Chondrocyte (in vitro differentiated cells): ENCODE data around the gene MYO18B. TPM values are rescaled to one million over a fixed set of nuclear protein-coding genes. Genes with fewer than 3 reads are reported as not detected.

Experiments
- DNase-seq: peaks from one replicate; pipeline ENCODE4 v3.0.0; 2021; ENCODE audit warnings: mixed read lengths, low spot score
- H3K27ac Mint-ChIP-seq: one replicate; pipeline ENCODE4 v1.8.0; 2021; ENCODE audit warnings: mild to moderate bottlenecking, moderate library complexity, mixed read lengths; ENCODE audit not compliant: unreplicated experiment
- H3K27me3 Mint-ChIP-seq: 2 replicates; pipeline ENCODE4 v1.8.0; 2021; ENCODE audit warnings: low read depth, mixed read lengths
- H3K36me3 Mint-ChIP-seq: 2 replicates; pipeline ENCODE4 v1.8.0; 2021; ENCODE audit warnings: low read depth, mixed read lengths
- H3K4me1 Mint-ChIP-seq: 2 replicates; pipeline ENCODE4 v1.8.0; 2021; ENCODE audit warnings: low read depth, mild to moderate bottlenecking, mixed read lengths
- H3K4me3 Mint-ChIP-seq: one replicate; pipeline ENCODE4 v1.8.0; 2021; ENCODE audit warnings: mild to moderate bottlenecking, moderate library complexity, mixed read lengths; ENCODE audit not compliant: unreplicated experiment
- H3K9me3 Mint-ChIP-seq: 2 replicates; pipeline ENCODE4 v1.8.0; 2021; ENCODE audit warnings: low read depth, mixed read lengths
- total RNA-seq: library from RNA; stranded (reverse); gene quantifications from 3 replicates; pipeline ENCODE4 v1.2.1, GENCODE V29; 2021
- TF ChIP-seq, protein P1 (sequence below): fragments of 200-600 bp; sonication (generic); IDR thresholded peaks from 2 replicates; pipeline ENCODE4 v1.5.0; 2021; ENCODE audit warnings: antibody characterized with exemption, mild to moderate bottlenecking, moderate library complexity

MYO18B gene
- total RNA-seq, 1 donor from 2014 or later = 0.20 TPM

DNA sequence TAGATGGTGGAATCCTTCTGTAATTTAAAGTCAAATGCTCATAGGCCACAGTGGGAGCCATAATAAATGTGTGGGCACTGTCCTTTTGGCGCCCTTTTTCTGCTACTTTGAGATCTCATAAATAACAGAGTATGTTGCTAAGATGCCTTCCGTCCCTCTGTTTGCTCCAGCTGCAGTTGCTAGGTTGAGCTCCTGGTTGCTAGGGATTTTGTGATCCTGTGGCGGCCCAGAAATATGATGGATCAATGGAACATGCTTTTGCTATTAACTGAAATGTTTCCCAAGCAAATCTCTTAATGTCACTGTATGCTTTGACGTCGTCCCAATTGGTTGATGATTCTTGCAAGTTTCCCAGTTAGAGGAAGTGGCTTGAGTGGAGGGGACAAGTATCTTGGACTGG lies 53.5 kb downstream of the MYO18B start:
- DNase-seq = no peak
- Mint-ChIP-seq H3K36me3 (no peaks in the 10 kb centered on the region), H3K4me1 (no peaks in the 10 kb centered on the region), H3K27me3 (peaks cover 32% of the 10 kb centered on the region), H3K27ac (no peak overlapping the region), H3K4me3 (no peak overlapping the region), H3K9me3 (no peaks in the 10 kb centered on the region)
- TF ChIP-seq, protein P1, sequence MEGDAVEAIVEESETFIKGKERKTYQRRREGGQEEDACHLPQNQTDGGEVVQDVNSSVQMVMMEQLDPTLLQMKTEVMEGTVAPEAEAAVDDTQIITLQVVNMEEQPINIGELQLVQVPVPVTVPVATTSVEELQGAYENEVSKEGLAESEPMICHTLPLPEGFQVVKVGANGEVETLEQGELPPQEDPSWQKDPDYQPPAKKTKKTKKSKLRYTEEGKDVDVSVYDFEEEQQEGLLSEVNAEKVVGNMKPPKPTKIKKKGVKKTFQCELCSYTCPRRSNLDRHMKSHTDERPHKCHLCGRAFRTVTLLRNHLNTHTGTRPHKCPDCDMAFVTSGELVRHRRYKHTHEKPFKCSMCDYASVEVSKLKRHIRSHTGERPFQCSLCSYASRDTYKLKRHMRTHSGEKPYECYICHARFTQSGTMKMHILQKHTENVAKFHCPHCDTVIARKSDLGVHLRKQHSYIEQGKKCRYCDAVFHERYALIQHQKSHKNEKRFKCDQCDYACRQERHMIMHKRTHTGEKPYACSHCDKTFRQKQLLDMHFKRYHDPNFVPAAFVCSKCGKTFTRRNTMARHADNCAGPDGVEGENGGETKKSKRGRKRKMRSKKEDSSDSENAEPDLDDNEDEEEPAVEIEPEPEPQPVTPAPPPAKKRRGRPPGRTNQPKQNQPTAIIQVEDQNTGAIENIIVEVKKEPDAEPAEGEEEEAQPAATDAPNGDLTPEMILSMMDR = no peak

DNA sequence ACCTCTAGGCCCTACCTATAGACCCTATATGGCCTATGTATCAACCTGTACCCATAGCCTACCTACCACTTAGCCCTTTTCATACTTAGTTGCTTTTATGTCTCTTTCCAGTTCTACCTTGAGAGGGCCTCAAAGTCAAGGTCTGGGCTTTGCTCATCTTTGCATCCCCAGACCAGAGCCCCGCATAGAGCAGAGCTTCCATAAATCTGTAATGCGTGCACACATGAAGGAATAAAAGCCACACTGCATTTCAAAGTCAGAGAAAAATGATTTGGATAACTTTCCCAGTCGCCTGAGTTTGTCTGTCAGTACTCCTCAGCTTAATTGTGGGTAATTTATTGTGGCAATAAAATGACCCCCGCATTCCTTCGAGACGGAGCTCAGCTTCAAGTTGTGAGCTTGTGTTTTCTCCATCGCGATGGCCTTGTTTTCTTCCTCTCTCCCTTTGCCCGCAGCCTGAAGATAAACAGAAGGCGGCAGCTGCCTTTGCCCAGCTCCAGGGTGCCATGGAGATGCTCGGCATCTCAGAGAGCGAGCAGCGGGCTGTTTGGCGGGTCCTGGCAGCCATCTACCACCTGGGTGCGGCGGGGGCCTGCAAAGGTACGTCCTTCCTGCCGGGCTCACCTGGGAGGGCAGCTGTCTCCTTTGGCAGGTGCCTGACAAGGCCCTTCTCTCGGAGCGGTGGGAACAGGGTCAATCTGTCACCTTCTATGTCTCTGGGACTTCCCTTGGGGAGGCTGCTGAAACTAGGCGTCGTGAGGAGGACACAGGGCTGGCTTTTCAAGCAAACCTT lies 55.7 kb downstream of the MYO18B start:
- no peaks in the 10 kb centered on the region for H3K9me3 Mint-ChIP-seq
- DNase-seq = no peak
- no peak overlapping the region for H3K4me3 Mint-ChIP-seq
- TF ChIP-seq, protein P1 = no peak
- H3K27me3 Mint-ChIP-seq = peaks cover 26% of the 10 kb centered on the region
- no peaks in the 10 kb centered on the region for H3K4me1 Mint-ChIP-seq
- H3K36me3 Mint-ChIP-seq = no peaks in the 10 kb centered on the region
- no peak overlapping the region for H3K27ac Mint-ChIP-seq

DNA sequence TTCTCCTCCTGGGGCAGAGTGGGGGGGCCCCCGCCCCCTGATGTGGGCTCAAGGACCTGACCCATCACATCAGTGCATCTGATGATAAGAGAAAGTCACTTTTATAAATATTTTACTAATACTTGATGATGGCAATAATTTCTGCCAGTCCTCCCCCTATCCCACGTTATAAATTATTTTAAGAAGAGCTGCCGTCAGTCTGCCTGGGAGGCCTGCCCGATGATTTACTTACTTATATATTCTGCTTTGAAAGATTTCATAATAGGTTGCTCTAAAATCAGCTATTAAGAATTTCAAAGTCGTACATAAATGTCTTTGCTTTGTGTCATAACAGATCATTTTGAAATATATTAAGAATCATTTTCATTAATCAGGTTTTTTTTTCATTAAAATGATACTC lies 58.8 kb downstream of the MYO18B start:
- TF ChIP-seq, protein P1 = no peak
- H3K9me3 Mint-ChIP-seq = no peaks in the 10 kb centered on the region
- H3K4me1 Mint-ChIP-seq = no peaks in the 10 kb centered on the region
- peaks cover 26% of the 10 kb centered on the region for H3K27me3 Mint-ChIP-seq
- no peak for DNase-seq
- H3K27ac Mint-ChIP-seq = no peak overlapping the region
- H3K36me3 Mint-ChIP-seq = no peaks in the 10 kb centered on the region
- no peak overlapping the region for H3K4me3 Mint-ChIP-seq

DNA sequence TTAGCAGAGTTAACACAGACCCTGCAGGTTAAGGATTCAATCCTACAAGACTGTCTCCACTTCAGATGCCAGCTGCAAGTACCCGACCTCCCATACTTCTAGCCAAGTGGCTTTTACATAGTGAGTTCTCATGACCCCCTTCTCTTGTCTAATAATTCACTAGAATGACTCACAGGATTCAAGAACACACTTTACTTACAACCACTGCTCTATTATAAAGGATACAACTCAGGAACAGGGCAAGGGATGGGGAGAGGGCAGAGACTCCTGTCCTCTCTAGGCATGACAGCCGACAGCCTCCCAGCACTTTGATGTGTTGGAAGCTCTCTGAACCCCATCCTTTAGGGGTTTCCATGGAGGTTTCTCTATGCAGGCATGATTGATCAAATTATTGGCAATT lies 60.0 kb downstream of the MYO18B start:
- Mint-ChIP-seq H3K36me3 (no peaks in the 10 kb centered on the region), H3K4me1 (no peaks in the 10 kb centered on the region), H3K4me3 (no peak overlapping the region), H3K27me3 (peaks cover 31% of the 10 kb centered on the region), H3K9me3 (no peaks in the 10 kb centered on the region), H3K27ac (no peak overlapping the region)
- TF ChIP-seq, protein P1 = no peak
- no peak for DNase-seq

DNA sequence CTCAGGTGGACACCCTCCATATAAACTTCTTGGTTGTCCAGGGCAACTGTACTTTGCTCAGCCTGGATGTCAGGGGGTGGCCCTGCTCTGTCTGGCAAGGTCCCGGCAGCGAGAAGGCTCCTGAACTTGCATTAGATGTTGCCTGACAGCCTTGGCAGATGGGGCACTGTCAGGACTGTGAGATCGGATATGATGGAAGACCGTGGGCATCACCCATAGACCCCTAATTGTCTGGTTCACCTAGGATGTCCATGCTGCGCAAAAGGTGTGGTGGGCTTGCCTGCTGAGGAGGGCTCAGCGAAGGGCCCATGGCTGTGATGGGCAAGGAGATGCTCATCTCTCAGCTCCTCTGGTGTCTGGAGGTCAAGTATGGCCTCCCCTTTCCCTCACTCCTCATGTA lies 62.7 kb downstream of the MYO18B start:
- H3K4me1 Mint-ChIP-seq = no peaks in the 10 kb centered on the region
- no peak overlapping the region for H3K27ac Mint-ChIP-seq
- H3K9me3 Mint-ChIP-seq = peaks cover 3% of the 10 kb centered on the region
- no peak for DNase-seq
- no peak overlapping the region for H3K4me3 Mint-ChIP-seq
- TF ChIP-seq, protein P1 = no peak
- H3K27me3 Mint-ChIP-seq = peaks cover 33% of the 10 kb centered on the region
- H3K36me3 Mint-ChIP-seq = no peaks in the 10 kb centered on the region
